HCT116 (cell line): ENCODE measurements around the gene TIMP1. TPM values are rescaled to one million over a fixed set of nuclear protein-coding genes. Genes with fewer than 3 reads are reported as not detected.

Source experiments
- ATAC-seq: fragments of 200-7000 bp; cut with Tn5 transposase; 2 replicates; pipeline ENCODE4 v1.9.1; 2020; ENCODE audit warnings: mild to moderate bottlenecking, moderate library complexity
- BruUV-seq: library from RNA; stranded (reverse); fragments of 400-500 nt; replicated peaks from 2 replicates; lab custom pipeline; 2021; lab: Mats Ljungman, UMichigan
- CTCF ChIA-PET: fragments of 300-600 bp; sonication (Branson Sonifier 250); formaldehyde crosslinking; loops from one replicate; lab custom pipeline; 2021; ENCODE audit warnings: antibody characterized with exemption; lab: Charles Lee
- POLR2A ChIA-PET: fragments of 300-600, 350-600 bp; sonication (Branson Sonifier 250); formaldehyde crosslinking; loops from one replicate; lab custom pipeline; 2021; ENCODE audit warnings: antibody characterized with exemption; lab: Charles Lee
- RAD21 ChIA-PET, 2 experiments: fragments of 300-600 bp; sonication (Branson Sonifier 250); formaldehyde crosslinking; loops; one replicate each; lab custom pipeline; 2023; ENCODE audit warnings: low total read pairs in 2 of 2; ENCODE audit not compliant: uncharacterized antibody in 2 of 2, unreplicated experiment in 2 of 2, low non-redundant PET in 1 of 2; lab: Charles Lee
- DNase-seq: peaks from one replicate; pipeline ENCODE4 v3.0.0-alpha.2; 2010; ENCODE audit warnings: low read depth, low spot score
- H2AFZ ChIP-seq: fragments of 200-600 bp; shearing (Covaris generic), sonication (generic); 2 replicates; pipeline ENCODE4 v1.6.1; 2017; ENCODE audit warnings: low read depth, mixed run types, mixed read lengths, antibody characterized with exemption, low read length; ENCODE audit not compliant: poor library complexity, severe bottlenecking
- H3K27ac ChIP-seq: 2 replicates; pipeline ENCODE4 v1.5.1; 2012; ENCODE audit warnings: low read depth, low read length
- H3K27me3 ChIP-seq: fragments of 200-600 bp; sonication (generic); 2 replicates; pipeline ENCODE4 v1.6.1; 2016; ENCODE audit warnings: mixed run types, low read length, mixed read lengths; ENCODE audit not compliant: insufficient read depth
- H3K36me3 ChIP-seq, 2 experiments: fragments of 200-500 bp in 1 of 2; fragments of 200-600 bp in 1 of 2; sonication (Bioruptor generic) in 1 of 2; sonication (generic) in 1 of 2; 2 replicates each; pipeline versions ENCODE4 v1.5.1 to v1.6.1; 2014 to 2016; ENCODE audit warnings: low read length in 2 of 2, inconsistent platforms in 1 of 2, mixed read lengths in 1 of 2, mixed run types in 1 of 2; ENCODE audit not compliant: insufficient read depth in 2 of 2, control insufficient read depth in 1 of 2
- H3K4me1 ChIP-seq, 2 experiments: fragments of 200-600 bp in 1 of 2; sonication (generic) in 1 of 2; 2 replicates each; pipeline versions ENCODE4 v1.5.1 to v1.6.1; 2012 to 2017; ENCODE audit warnings: low read length in 2 of 2, inconsistent platforms in 1 of 2, mild to moderate bottlenecking in 1 of 2, mixed read lengths in 1 of 2, mixed run types in 1 of 2, moderate library complexity in 1 of 2; ENCODE audit not compliant: insufficient read depth in 2 of 2, control insufficient read depth in 1 of 2
- H3K4me2 ChIP-seq: fragments of 200-600 bp; sonication (generic); 2 replicates; pipeline ENCODE4 v1.6.1; 2017; ENCODE audit warnings: mixed run types, low read length, mixed read lengths
- H3K4me3 ChIP-seq, 2 experiments: fragments of 200-600 bp in 1 of 2; sonication (generic) in 1 of 2; replicated peaks in 1 of 2; 2 replicates each; pipeline ENCODE4 v1.5.1; 2011 to 2016; ENCODE audit warnings: low read length in 2 of 2, control low read depth in 1 of 2, low read depth in 1 of 2, mild to moderate bottlenecking in 1 of 2, mixed read lengths in 1 of 2, mixed run types in 1 of 2
- H3K79me2 ChIP-seq: fragments of 200-600 bp; sonication (generic); 2 replicates; pipeline ENCODE4 v1.6.1; 2017; ENCODE audit warnings: mild to moderate bottlenecking, mixed run types, low read length, moderate library complexity, mixed read lengths; ENCODE audit not compliant: insufficient read depth
- H3K9ac ChIP-seq: fragments of 200-600 bp; sonication (generic); 2 replicates; pipeline ENCODE4 v1.6.1; 2016; ENCODE audit warnings: low read length, mixed read lengths
- H3K9me2 ChIP-seq: fragments of 200-600 bp; sonication (generic), shearing (Covaris generic); 2 replicates; pipeline ENCODE4 v1.6.1; 2017; ENCODE audit warnings: mixed run types, mild to moderate bottlenecking, moderate library complexity; ENCODE audit not compliant: insufficient read depth
- H3K9me3 ChIP-seq, 2 experiments: fragments of 200-500 bp in 1 of 2; fragments of 200-600 bp in 1 of 2; sonication (Bioruptor generic) in 1 of 2; sonication (generic) in 1 of 2; 2 replicates each; pipeline ENCODE4 v1.6.1; 2014 to 2017; ENCODE audit warnings: low read length in 2 of 2, mixed read lengths in 2 of 2, inconsistent platforms in 1 of 2, low read depth in 1 of 2, mild to moderate bottlenecking in 1 of 2, mixed run types in 1 of 2, moderate library complexity in 1 of 2; ENCODE audit not compliant: control insufficient read depth in 1 of 2, insufficient read depth in 1 of 2
- H4K20me1 ChIP-seq: fragments of 200-600 bp; sonication (generic), shearing (Covaris generic); 2 replicates; pipeline ENCODE4 v1.6.1; 2017; ENCODE audit warnings: mixed run types, mild to moderate bottlenecking, moderate library complexity; ENCODE audit not compliant: insufficient read depth
- CBX3 ChIP-seq: IDR thresholded peaks from 2 replicates; pipeline ENCODE4 v1.6.1; 2012; ENCODE audit warnings: low read depth
- CEBPB ChIP-seq: IDR thresholded peaks from 2 replicates; pipeline ENCODE4 v1.6.1; 2012; ENCODE audit warnings: low read depth
- EGR1 ChIP-seq: IDR thresholded peaks from 2 replicates; pipeline ENCODE4 v1.6.1; 2012; ENCODE audit warnings: low read depth
- ELF1 ChIP-seq: IDR thresholded peaks from 2 replicates; pipeline ENCODE4 v1.6.1; 2012; ENCODE audit warnings: low read depth, borderline replicate concordance
- EZH2phosphoT487 ChIP-seq: fragments of 200-600 bp; IDR thresholded peaks from 2 replicates; pipeline ENCODE4 v1.6.1; 2018; ENCODE audit warnings: antibody characterized with exemption, borderline replicate concordance
- FOSL1 ChIP-seq: IDR thresholded peaks from 2 replicates; pipeline ENCODE4 v1.6.1; 2012; ENCODE audit warnings: low read depth
- JUND ChIP-seq: IDR thresholded peaks from 2 replicates; pipeline ENCODE4 v1.6.1; 2012
- POLR2A ChIP-seq: IDR thresholded peaks from 2 replicates; pipeline ENCODE4 v1.7.0; 2011; ENCODE audit warnings: borderline replicate concordance; ENCODE audit not compliant: insufficient read depth, insufficient read length; ENCODE audit errors: extremely low read depth
- RAD21 ChIP-seq: IDR thresholded peaks from 2 replicates; pipeline ENCODE4 v1.6.1; 2012; ENCODE audit warnings: low read depth, mild to moderate bottlenecking
- SIN3A ChIP-seq: IDR thresholded peaks from 2 replicates; pipeline ENCODE4 v1.6.1; 2012; ENCODE audit warnings: low read depth
- SP1 ChIP-seq: IDR thresholded peaks from 2 replicates; pipeline ENCODE4 v1.6.1; 2012; ENCODE audit warnings: low read depth
- SRF ChIP-seq: IDR thresholded peaks from 2 replicates; pipeline ENCODE4 v1.6.1; 2012; ENCODE audit warnings: low read depth
- TCF7L2 ChIP-seq: IDR thresholded peaks from 2 replicates; pipeline ENCODE4 v1.7.0; 2011; ENCODE audit warnings: borderline replicate concordance, inconsistent platforms; ENCODE audit not compliant: insufficient read depth, insufficient read length; ENCODE audit errors: extremely low read depth
- YY1 ChIP-seq: IDR thresholded peaks from 2 replicates; pipeline ENCODE4 v1.6.1; 2011; ENCODE audit warnings: low read length, low read depth, moderate library complexity, mild to moderate bottlenecking; ENCODE audit not compliant: insufficient replicate concordance; ENCODE audit errors: extremely low read depth
- ZFX ChIP-seq: fragments of 450-650 bp; IDR thresholded peaks from 2 replicates; pipeline ENCODE4 v1.6.1; 2017
- ZNF274 ChIP-seq: fragments of 200-500 bp; sonication (Bioruptor generic); IDR thresholded peaks from 2 replicates; pipeline ENCODE4 v1.6.1; 2014; ENCODE audit warnings: mild to moderate bottlenecking, low read depth, low read length, inconsistent platforms
- intact Hi-C: fragments of 100-400 bp; cut with micrococcal nuclease; formaldehyde crosslinking; loops from 2 replicates; pipeline ENCODE4 v1.10.0; 2022
- total RNA-seq: library from RNA; stranded (reverse); gene quantifications from one replicate; pipeline ENCODE4 v1.2.1, GENCODE V29; 2021; ENCODE audit not compliant: unreplicated experiment
- TF ChIP-seq, protein P1 (sequence below): IDR thresholded peaks from 2 replicates; pipeline ENCODE4 v1.6.1; 2012
- TF ChIP-seq, protein P2 (sequence below), 3 experiments: fragments of 200-600 bp in 1 of 3; sonication (generic) in 1 of 3; IDR thresholded peaks in 2 of 3; conservative IDR thresholded peaks in 1 of 3; 2 replicates each; pipeline ENCODE4 v1.5.1; 2012 to 2017; ENCODE audit warnings: low read depth in 2 of 3, low read length in 2 of 3, antibody characterized with exemption in 1 of 3, borderline replicate concordance in 1 of 3, control low read depth in 1 of 3, mild to moderate bottlenecking in 1 of 3, mixed read lengths in 1 of 3, mixed run types in 1 of 3, moderate library complexity in 1 of 3; ENCODE audit not compliant: insufficient read depth in 1 of 3
- TF ChIP-seq, protein P3 (sequence below): IDR thresholded peaks from 2 replicates; pipeline ENCODE4 v1.6.1; 2012
- TF ChIP-seq, protein P4 (sequence below): IDR thresholded peaks from 2 replicates; pipeline ENCODE4 v1.6.1; 2011; ENCODE audit warnings: mild to moderate bottlenecking, low read length, moderate library complexity; ENCODE audit not compliant: insufficient replicate concordance; ENCODE audit errors: extremely low read depth

TIMP1 gene
- total RNA-seq, 1 experiment from 2014 or later = 225 TPM

DNA sequence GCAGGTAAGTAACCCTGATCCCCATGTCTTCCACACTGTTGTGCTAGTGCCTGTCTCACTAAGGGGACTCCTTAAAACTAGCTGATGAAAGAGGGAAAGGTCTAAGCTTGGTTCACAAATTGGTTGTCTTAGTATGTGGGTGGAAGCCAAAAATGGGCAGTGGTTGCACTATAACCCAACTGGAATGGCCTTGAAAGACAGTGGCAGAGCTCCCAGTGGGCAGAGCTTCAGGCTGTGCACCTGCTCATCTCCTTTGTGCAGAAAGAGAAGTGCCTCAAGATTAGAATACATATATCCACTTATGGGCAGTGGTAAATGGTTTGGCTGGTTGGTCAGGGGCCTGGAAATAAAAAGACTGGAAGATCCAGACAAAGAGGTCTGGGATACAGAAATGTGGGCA, 30.2 kb downstream of the TIMP1 start:
- BruUV-seq = no TSS peak
- ChIA-PET CTCF (no interaction called here), RAD21 (no interaction called here)

More for the DNA sequence above, 30.2 kb downstream of the TIMP1 start:
- no peaks in the 10 kb centered on the region for H3K9me2 ChIP-seq
- H3K9ac ChIP-seq = no peak overlapping the region
- no peaks in the 10 kb centered on the region for H4K20me1 ChIP-seq
- H3K36me3 ChIP-seq = no peaks in the 10 kb centered on the region
- DNase-seq = no peak
- H3K4me1 ChIP-seq = no peaks in the 10 kb centered on the region; a peak in 1 of 4 replicates
- H3K79me2 ChIP-seq = no peaks in the 10 kb centered on the region
- H3K9me3 ChIP-seq = no peaks in the 10 kb centered on the region
- H2AFZ ChIP-seq = no peak overlapping the region
- H3K4me3 ChIP-seq = no peak overlapping the region
- POLR2A ChIA-PET = no interaction called here
- no peak overlapping the region for H3K27ac ChIP-seq
- H3K27me3 ChIP-seq = no peaks in the 10 kb centered on the region
- TF ChIP-seq TCF7L2 (no peak), CBX3 (no peak), POLR2A (no peak), ZFX (no peak), SRF (no peak), JUND (no peak), SIN3A (no peak), EZH2phosphoT487 (no peak), EGR1 (no peak), FOSL1 (no peak), SP1 (no peak), CEBPB (no peak), ZNF274 (no peak), RAD21 (no peak), ELF1 (no peak), YY1 (no peak)
- TF ChIP-seq, protein P1, sequence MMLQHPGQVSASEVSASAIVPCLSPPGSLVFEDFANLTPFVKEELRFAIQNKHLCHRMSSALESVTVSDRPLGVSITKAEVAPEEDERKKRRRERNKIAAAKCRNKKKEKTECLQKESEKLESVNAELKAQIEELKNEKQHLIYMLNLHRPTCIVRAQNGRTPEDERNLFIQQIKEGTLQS = no peak
- TF ChIP-seq, protein P2, sequence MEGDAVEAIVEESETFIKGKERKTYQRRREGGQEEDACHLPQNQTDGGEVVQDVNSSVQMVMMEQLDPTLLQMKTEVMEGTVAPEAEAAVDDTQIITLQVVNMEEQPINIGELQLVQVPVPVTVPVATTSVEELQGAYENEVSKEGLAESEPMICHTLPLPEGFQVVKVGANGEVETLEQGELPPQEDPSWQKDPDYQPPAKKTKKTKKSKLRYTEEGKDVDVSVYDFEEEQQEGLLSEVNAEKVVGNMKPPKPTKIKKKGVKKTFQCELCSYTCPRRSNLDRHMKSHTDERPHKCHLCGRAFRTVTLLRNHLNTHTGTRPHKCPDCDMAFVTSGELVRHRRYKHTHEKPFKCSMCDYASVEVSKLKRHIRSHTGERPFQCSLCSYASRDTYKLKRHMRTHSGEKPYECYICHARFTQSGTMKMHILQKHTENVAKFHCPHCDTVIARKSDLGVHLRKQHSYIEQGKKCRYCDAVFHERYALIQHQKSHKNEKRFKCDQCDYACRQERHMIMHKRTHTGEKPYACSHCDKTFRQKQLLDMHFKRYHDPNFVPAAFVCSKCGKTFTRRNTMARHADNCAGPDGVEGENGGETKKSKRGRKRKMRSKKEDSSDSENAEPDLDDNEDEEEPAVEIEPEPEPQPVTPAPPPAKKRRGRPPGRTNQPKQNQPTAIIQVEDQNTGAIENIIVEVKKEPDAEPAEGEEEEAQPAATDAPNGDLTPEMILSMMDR (IDR thresholded peaks at IDR 0.05 in 2 of 3, conservative IDR thresholded peaks at IDR 0.05 in 1 of 3; ENCODE audit: borderline replicate concordance in 1 of 3, insufficient read depth in 1 of 3, low read depth in 2 of 3, low read length in 2 of 3) = no peak
- TF ChIP-seq, protein P3, sequence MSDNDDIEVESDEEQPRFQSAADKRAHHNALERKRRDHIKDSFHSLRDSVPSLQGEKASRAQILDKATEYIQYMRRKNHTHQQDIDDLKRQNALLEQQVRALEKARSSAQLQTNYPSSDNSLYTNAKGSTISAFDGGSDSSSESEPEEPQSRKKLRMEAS = no peak
- TF ChIP-seq, protein P4, sequence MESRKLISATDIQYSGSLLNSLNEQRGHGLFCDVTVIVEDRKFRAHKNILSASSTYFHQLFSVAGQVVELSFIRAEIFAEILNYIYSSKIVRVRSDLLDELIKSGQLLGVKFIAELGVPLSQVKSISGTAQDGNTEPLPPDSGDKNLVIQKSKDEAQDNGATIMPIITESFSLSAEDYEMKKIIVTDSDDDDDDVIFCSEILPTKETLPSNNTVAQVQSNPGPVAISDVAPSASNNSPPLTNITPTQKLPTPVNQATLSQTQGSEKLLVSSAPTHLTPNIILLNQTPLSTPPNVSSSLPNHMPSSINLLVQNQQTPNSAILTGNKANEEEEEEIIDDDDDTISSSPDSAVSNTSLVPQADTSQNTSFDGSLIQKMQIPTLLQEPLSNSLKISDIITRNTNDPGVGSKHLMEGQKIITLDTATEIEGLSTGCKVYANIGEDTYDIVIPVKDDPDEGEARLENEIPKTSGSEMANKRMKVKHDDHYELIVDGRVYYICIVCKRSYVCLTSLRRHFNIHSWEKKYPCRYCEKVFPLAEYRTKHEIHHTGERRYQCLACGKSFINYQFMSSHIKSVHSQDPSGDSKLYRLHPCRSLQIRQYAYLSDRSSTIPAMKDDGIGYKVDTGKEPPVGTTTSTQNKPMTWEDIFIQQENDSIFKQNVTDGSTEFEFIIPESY = no peak
- TF ChIP-seq, all 23 proteins: peak for 0
- H3K4me2 ChIP-seq = no peak overlapping the region
- ATAC-seq = no peak
- intact Hi-C loops = no loop called here
